CD14-positive monocyte (primary cell): ENCODE results near the gene CAV1. TPM values are rescaled to one million over a fixed set of nuclear protein-coding genes. Genes with fewer than 3 reads are reported as not detected.

ENCODE experiments used
- DNase-seq, 3 donors: peaks; one replicate each; pipeline ENCODE4 v3.0.0-alpha.2; 2011 to 2022
- H2AFZ ChIP-seq: 2 replicates; pipeline ENCODE4 v1.6.0; 2012; ENCODE audit warnings: mild to moderate bottlenecking, low read depth, low read length, inconsistent platforms; ENCODE audit not compliant: insufficient read depth, poor library complexity, severe bottlenecking
- H3K27ac ChIP-seq, 2 donors: 1 replicate in 1 of 2; 2 replicates in 1 of 2; pipeline ENCODE4 v1.5.1; 2012 to 2013; ENCODE audit warnings: low read length in 2 of 2, control low read depth in 1 of 2, inconsistent platforms in 1 of 2, low read depth in 1 of 2, mild to moderate bottlenecking in 1 of 2
- H3K27me3 ChIP-seq, 2 donors: one replicate each; pipeline versions ENCODE4 v1.6.0 to v1.6.1; 2011 to 2013; ENCODE audit warnings: low read length in 2 of 2; ENCODE audit not compliant: control insufficient read depth in 2 of 2, insufficient read depth in 2 of 2
- H3K36me3 ChIP-seq, 2 donors: replicated peaks in 1 of 2; 1 replicate in 1 of 2; 2 replicates in 1 of 2; pipeline versions ENCODE4 v1.5.1 to v1.6.1; 2012 to 2013; ENCODE audit warnings: low read length in 2 of 2, control low read depth in 1 of 2, inconsistent platforms in 1 of 2, mild to moderate bottlenecking in 1 of 2; ENCODE audit not compliant: insufficient read depth in 2 of 2, control insufficient read depth in 1 of 2
- H3K4me1 ChIP-seq, 2 donors: 1 replicate in 1 of 2; 2 replicates in 1 of 2; pipeline versions ENCODE4 v1.5.1 to v1.6.1; 2012 to 2013; ENCODE audit warnings: low read length in 2 of 2, control low read depth in 1 of 2, inconsistent platforms in 1 of 2, mild to moderate bottlenecking in 1 of 2, moderate library complexity in 1 of 2; ENCODE audit not compliant: insufficient read depth in 2 of 2, control insufficient read depth in 1 of 2
- H3K4me2 ChIP-seq: replicated peaks from 2 replicates; pipeline ENCODE3; 2012; ENCODE audit warnings: low read length, moderate library complexity, mild to moderate bottlenecking; ENCODE audit not compliant: poor library complexity, severe bottlenecking; ENCODE audit errors: extremely low read depth
- H3K4me3 ChIP-seq, 3 experiments: fragments of 200-600 bp in 1 of 3; sonication (generic) in 1 of 3; replicated peaks in 1 of 3; 1 replicate in 2 of 3; 2 replicates in 1 of 3; pipeline ENCODE4 v1.5.1; 2011 to 2013; ENCODE audit warnings: low read length in 3 of 3, mild to moderate bottlenecking in 3 of 3, control low read depth in 2 of 3, low read depth in 2 of 3, inconsistent platforms in 1 of 3, moderate library complexity in 1 of 3
- H3K79me2 ChIP-seq: 2 replicates; pipeline ENCODE4 v1.6.0; 2012; ENCODE audit warnings: mild to moderate bottlenecking, control low read depth, inconsistent platforms, low read length, moderate library complexity; ENCODE audit not compliant: insufficient read depth
- H3K9ac ChIP-seq: 2 replicates; pipeline ENCODE4 v1.6.0; 2017; ENCODE audit warnings: low read length, mild to moderate bottlenecking; ENCODE audit not compliant: insufficient read depth, poor library complexity, severe bottlenecking
- H3K9me3 ChIP-seq, 2 donors: replicated peaks in 1 of 2; 1 replicate in 1 of 2; 2 replicates in 1 of 2; pipeline versions ENCODE4 v1.5.1 to v1.6.1; 2012 to 2013; ENCODE audit warnings: low read length in 2 of 2, control low read depth in 1 of 2; ENCODE audit not compliant: control insufficient read depth in 1 of 2, insufficient read depth in 1 of 2
- H4K20me1 ChIP-seq: 2 replicates; pipeline ENCODE4 v1.6.0; 2012; ENCODE audit warnings: mild to moderate bottlenecking, low read length, control low read depth, moderate library complexity; ENCODE audit not compliant: insufficient read depth
- H3K27ac Mint-ChIP-seq, 7 donors: one replicate each; pipeline ENCODE4 v1.8.0; 2020; ENCODE audit warnings: mild to moderate bottlenecking in 7 of 7, mixed read lengths in 7 of 7, moderate library complexity in 6 of 7, inconsistent platforms in 2 of 7
- H3K27me3 Mint-ChIP-seq, 3 donors: one replicate each; pipeline ENCODE4 v1.8.0; 2021 to 2022; ENCODE audit warnings: low read depth in 3 of 3, mild to moderate bottlenecking in 3 of 3, mixed read lengths in 3 of 3, moderate library complexity in 3 of 3, inconsistent platforms in 1 of 3
- H3K36me3 Mint-ChIP-seq, 2 donors: one replicate each; pipeline ENCODE4 v1.8.0; 2020; ENCODE audit warnings: mixed read lengths in 2 of 2, inconsistent platforms in 1 of 2, mild to moderate bottlenecking in 1 of 2
- H3K4me1 Mint-ChIP-seq: one replicate; pipeline ENCODE4 v1.8.0; 2020; ENCODE audit warnings: mild to moderate bottlenecking, mixed read lengths
- H3K4me3 Mint-ChIP-seq, 2 donors: one replicate each; pipeline ENCODE4 v1.8.0; 2020; ENCODE audit warnings: mild to moderate bottlenecking in 2 of 2, mixed read lengths in 2 of 2, moderate library complexity in 1 of 2
- H3K9me3 Mint-ChIP-seq, 7 donors: one replicate each; pipeline ENCODE4 v1.8.0; 2020 to 2022; ENCODE audit warnings: mixed read lengths in 7 of 7, mild to moderate bottlenecking in 6 of 7, moderate library complexity in 6 of 7, inconsistent platforms in 2 of 7
- WGBS: methylation state at CpG from one replicate; pipeline ENCODE4 v1.1.5; 2013; ENCODE audit warnings: missing lambda C conversion rate; ENCODE audit not compliant: insufficient coverage; 5-methylcytosine and 5-hydroxymethylcytosine counted together
- intact Hi-C, 2 donors: fragments of 100-400 bp; cut with micrococcal nuclease; formaldehyde crosslinking; loops; one replicate each; pipeline versions ENCODE4 v1.15.0 to v1.15.1; 2023
- polyA plus RNA-seq, 3 donors: library from polyadenylated mRNA; depleted of rRNA in 1 of 3; unstranded in 2 of 3; stranded (reverse) in 1 of 3; fragments of 300-500 nt in 2 of 3; fragments of >200 nt in 1 of 3; fragmentation: Illumina TruSeq in 2 of 3; gene quantifications; 1 replicate in 2 of 3; 2 replicates in 1 of 3; pipeline ENCODE4 v1.2.3, GENCODE V29; 2012 to 2021
- TF ChIP-seq, protein P1 (sequence below): fragments of 200-600 bp; IDR thresholded peaks from one replicate; pipeline ENCODE4 v1.8.0; 2022; ENCODE audit warnings: antibody characterized with exemption, mild to moderate bottlenecking

CAV1 gene
- polyA plus RNA-seq, 3 donors: not detected

DNA sequence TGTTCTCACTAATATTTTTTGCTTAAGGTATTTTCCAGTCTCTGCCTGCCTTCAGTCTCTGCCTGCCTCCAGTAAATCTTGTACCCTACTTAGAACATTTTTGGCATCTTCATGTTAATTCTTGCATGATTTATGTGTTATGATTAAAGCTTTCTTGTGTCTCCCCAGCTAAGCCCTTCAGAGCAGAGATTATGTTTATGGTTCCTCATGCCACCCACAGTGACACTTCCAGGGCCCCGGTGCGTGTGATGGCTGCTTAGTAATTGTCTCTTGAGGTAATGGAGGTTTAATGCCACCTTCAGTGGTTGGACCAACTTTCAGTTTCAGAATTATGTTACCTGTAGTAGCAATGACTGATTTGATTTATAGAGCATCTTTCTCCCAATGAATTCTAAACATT lies 76.6 kb downstream of the CAV1 start:
- Mint-ChIP-seq H3K27me3 (peaks cover 14 to 27% (median 21%) of the 10 kb centered on the region in 3 donors), H3K4me1 (peaks cover 12% of the 10 kb centered on the region), H3K27ac (no peak overlapping the region), H3K36me3 (no peaks in the 10 kb centered on the region), H3K4me3 (no peak overlapping the region), H3K9me3 (no peaks in the 10 kb centered on the region)
- H3K9me3 ChIP-seq: no peaks in the 10 kb centered on the region
- no peaks in the 10 kb centered on the region for H3K36me3 ChIP-seq
- no CpG with 5 or more reads among the region's 2 CpGs for WGBS
- TF ChIP-seq, protein P1, sequence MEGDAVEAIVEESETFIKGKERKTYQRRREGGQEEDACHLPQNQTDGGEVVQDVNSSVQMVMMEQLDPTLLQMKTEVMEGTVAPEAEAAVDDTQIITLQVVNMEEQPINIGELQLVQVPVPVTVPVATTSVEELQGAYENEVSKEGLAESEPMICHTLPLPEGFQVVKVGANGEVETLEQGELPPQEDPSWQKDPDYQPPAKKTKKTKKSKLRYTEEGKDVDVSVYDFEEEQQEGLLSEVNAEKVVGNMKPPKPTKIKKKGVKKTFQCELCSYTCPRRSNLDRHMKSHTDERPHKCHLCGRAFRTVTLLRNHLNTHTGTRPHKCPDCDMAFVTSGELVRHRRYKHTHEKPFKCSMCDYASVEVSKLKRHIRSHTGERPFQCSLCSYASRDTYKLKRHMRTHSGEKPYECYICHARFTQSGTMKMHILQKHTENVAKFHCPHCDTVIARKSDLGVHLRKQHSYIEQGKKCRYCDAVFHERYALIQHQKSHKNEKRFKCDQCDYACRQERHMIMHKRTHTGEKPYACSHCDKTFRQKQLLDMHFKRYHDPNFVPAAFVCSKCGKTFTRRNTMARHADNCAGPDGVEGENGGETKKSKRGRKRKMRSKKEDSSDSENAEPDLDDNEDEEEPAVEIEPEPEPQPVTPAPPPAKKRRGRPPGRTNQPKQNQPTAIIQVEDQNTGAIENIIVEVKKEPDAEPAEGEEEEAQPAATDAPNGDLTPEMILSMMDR: no peak
- H3K4me3 ChIP-seq: no peak overlapping the region
- intact Hi-C loops: loop anchor here in 1 of 2 donors (5.0 kb wide), 1 partner anchor 71 kb away; the partner anchor contains the start of gene MET
- H2AFZ ChIP-seq: no peak overlapping the region
- DNase-seq: no peak
- no peaks in the 10 kb centered on the region for H3K79me2 ChIP-seq
- H3K9ac ChIP-seq: no peak overlapping the region
- no peak overlapping the region for H3K27ac ChIP-seq
- H3K4me2 ChIP-seq: no peak overlapping the region
- H4K20me1 ChIP-seq: no peaks in the 10 kb centered on the region
- H3K4me1 ChIP-seq: peaks cover 6 to 15% of the 10 kb centered on the region in 2 donors
- H3K27me3 ChIP-seq: peaks cover 20 to 25% of the 10 kb centered on the region in 2 donors

DNA sequence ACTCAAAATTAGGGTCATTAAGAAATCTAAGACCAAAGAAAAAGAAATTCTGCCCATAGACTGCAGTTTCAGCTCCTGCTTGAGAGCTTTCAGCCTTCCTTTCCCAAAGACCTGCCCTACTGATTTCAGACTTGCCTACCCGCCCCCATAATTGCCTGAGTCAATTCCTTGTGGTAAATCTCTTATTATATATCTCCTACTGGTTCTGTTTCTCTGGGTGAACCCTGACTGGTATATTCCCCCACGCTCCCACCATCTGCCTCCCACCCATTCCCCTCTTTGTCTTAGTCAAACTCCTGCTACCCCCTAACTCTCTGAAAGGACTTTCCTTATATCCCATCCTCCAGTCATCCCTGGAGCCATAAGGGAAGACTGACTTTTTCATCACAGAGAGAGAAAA lies 82.5 kb downstream of the CAV1 start:
- Mint-ChIP-seq H3K4me3 (no peak overlapping the region), H3K27me3 (peaks cover 34 to 54% (median 39%) of the 10 kb centered on the region in 3 donors), H3K4me1 (peaks cover 14% of the 10 kb centered on the region), H3K36me3 (no peaks in the 10 kb centered on the region), H3K27ac (no peak overlapping the region), H3K9me3 (peaks cover 0 to 2% (median 0%) of the 10 kb centered on the region in 7 donors)
- Histone ChIP-seq H3K36me3 (no peaks in the 10 kb centered on the region), H3K27ac (no peak overlapping the region), H3K9ac (no peak overlapping the region), H2AFZ (no peak overlapping the region), H3K4me1 (peaks cover 6 to 11% of the 10 kb centered on the region in 2 donors), H3K4me2 (no peak overlapping the region), H3K9me3 (no peaks in the 10 kb centered on the region), H4K20me1 (no peaks in the 10 kb centered on the region), H3K79me2 (no peaks in the 10 kb centered on the region), H3K4me3 (no peak overlapping the region), H3K27me3 (peaks cover 50% of the 10 kb centered on the region in 2 donors)
- TF ChIP-seq, protein P1: no peak
- DNase-seq: no peak
- intact Hi-C loops: no loop called here
- 80% methylated on average over 1 of the region's 2 CpGs for WGBS
